ENCODE data around the gene GHR. TPM values are rescaled to one million over a fixed set of nuclear protein-coding genes. Genes with fewer than 3 reads are reported as not detected.

Gene GHR
- total and polyA plus RNA-seq, 2 of the 8 experiments (the other 6 are each of a cell fraction or from before 2014, with no cell fraction given), result 0.15 to 0.19 TPM

- Histone ChIP-seq H3K23me2 (ENCODE audit: low read depth, low read length) (peaks cover 2% of the 10 kb centered on the region; the same call in 1 of the 2 replicates), H3K4me2 (ENCODE audit: insufficient read depth in 1 of 2, low read depth in 2 of 2, low read length in 2 of 2) (no peak overlapping the region), H3K4me1 (replicated peaks in 1 of 4; ENCODE audit: control insufficient read depth in 3 of 4, insufficient read depth in 4 of 4, low read length in 3 of 4) (peaks cover 0 to 1% (median 0%) of the 10 kb centered on the region in 4 experiments; a peak in 1 of 7 replicates), H3K18ac (ENCODE audit: extremely low read depth, low read length) (no peak overlapping the region), H4K20me1 (replicated peaks in 1 of 2; ENCODE audit: control insufficient read depth in 1 of 2, insufficient read depth in 2 of 2, low read length in 2 of 2) (no peaks in the 10 kb centered on the region), H3K4me3 (ENCODE audit: extremely low read depth in 1 of 4, insufficient read depth in 2 of 4, low read depth in 3 of 4, low read length in 4 of 4) (no peak overlapping the region), H3K27ac (ENCODE audit: low read depth, low read length) (no peak overlapping the region), H2BK12ac (ENCODE audit: low read depth, low read length) (no peak overlapping the region), H3K79me1 (ENCODE audit: low read depth, low read length) (no peaks in the 10 kb centered on the region), H3K9ac (replicated peaks in 1 of 4; ENCODE audit: extremely low read depth in 1 of 4, low read depth in 3 of 4, low read length in 3 of 4) (no peak overlapping the region), H3K36me3 (ENCODE audit: control insufficient read depth in 2 of 4, insufficient read depth in 4 of 4, low read length in 3 of 4) (no peaks in the 10 kb centered on the region), H2BK15ac (ENCODE audit: low read length) (no peak overlapping the region), H4K91ac (replicated peaks; ENCODE audit: insufficient read length, low read length) (no peak overlapping the region), H4K5ac (ENCODE audit: insufficient read length, low read depth, low read length) (no peak overlapping the region), H3K4ac (replicated peaks; ENCODE audit: insufficient read length, low read depth, low read length) (no peak overlapping the region), H2AK5ac (ENCODE audit: low read depth, low read length) (no peak overlapping the region), H4K8ac (ENCODE audit: extremely low read depth, insufficient read depth, low read length) (no peak overlapping the region), H3K23ac (ENCODE audit: insufficient read length) (no peak overlapping the region), H3K79me2 (ENCODE audit: control insufficient read depth in 1 of 2, insufficient read depth in 2 of 2, low read length in 2 of 2) (no peaks in the 10 kb centered on the region), H2AFZ (ENCODE audit: low read length) (no peak overlapping the region), H3K14ac (ENCODE audit: insufficient read length) (no peak overlapping the region), H2BK5ac (ENCODE audit: low read depth, low read length) (no peak overlapping the region), H2BK20ac (ENCODE audit: low read length) (no peak overlapping the region), H3K56ac (replicated peaks; ENCODE audit: insufficient read length, low read depth, low read length) (no peak overlapping the region), H2BK120ac (replicated peaks; ENCODE audit: low read depth, low read length) (no peak overlapping the region), H3K27me3 (replicated peaks in 1 of 4; ENCODE audit: control insufficient read depth in 3 of 4, extremely low read depth in 1 of 4, insufficient read depth in 3 of 4, low read length in 3 of 4) (peaks cover 0 to 9% (median 7%) of the 10 kb centered on the region in 4 experiments; a peak in 6 of 7 replicates), H3K9me3 (ENCODE audit: insufficient read depth in 2 of 2, low read depth in 1 of 2, low read length in 1 of 2) (no peaks in the 10 kb centered on the region)
- FAIRE-seq (no peak), DNase-seq (ENCODE audit: low read depth in 1 of 2, low spot score in 2 of 2) (no peak)
- ChIA-PET POLR2A (ENCODE audit: partially characterized antibody) (no interaction called here), CTCF (ENCODE audit: partially characterized antibody) (interaction anchor here (0.6 kb wide), 1 partner anchor 86 kb away, joined by 3 read pairs; no protein-coding TSS in a partner anchor)
- WGBS, 2 experiments (ENCODE audit: extremely low coverage in 1 of 2, insufficient coverage in 1 of 2, insufficient read length in 1 of 2, insufficient replicate concordance in 2 of 2, low coverage in 1 of 2, low lambda C conversion rate in 2 of 2, missing lambda C conversion rate in 1 of 2), result 94% methylated on average over 1 of the region's 1 CpG; no CpG with 5 or more reads in 1 of the 2 experiments
- no peak for TF ChIP-seq MAFK (IDR thresholded peaks at IDR 0.05; ENCODE audit: low read depth, low read length)
- no peak for TF ChIP-seq ATF3 (IDR thresholded peaks at IDR 0.05; ENCODE audit: insufficient read depth, low read depth, low read length)
- TF ChIP-seq BCL11A (IDR thresholded peaks at IDR 0.05; ENCODE audit: low read depth in 2 of 2, low read length in 2 of 2), result no peak
- TF ChIP-seq ASH2L (IDR thresholded peaks at IDR 0.05; ENCODE audit: low read length), result no peak
- TF ChIP-seq RFX5 (IDR thresholded peaks at IDR 0.05; ENCODE audit: borderline replicate concordance, low read depth, low read length), result no peak
- TF ChIP-seq FOSL1 (IDR thresholded peaks at IDR 0.05; ENCODE audit: insufficient read depth, low read depth, low read length), result no peak
- no peak for TF ChIP-seq NANOG (IDR thresholded peaks at IDR 0.05; ENCODE audit: insufficient read depth, low read depth, low read length, poor library complexity, severe bottlenecking)
- TF ChIP-seq, protein P1, sequence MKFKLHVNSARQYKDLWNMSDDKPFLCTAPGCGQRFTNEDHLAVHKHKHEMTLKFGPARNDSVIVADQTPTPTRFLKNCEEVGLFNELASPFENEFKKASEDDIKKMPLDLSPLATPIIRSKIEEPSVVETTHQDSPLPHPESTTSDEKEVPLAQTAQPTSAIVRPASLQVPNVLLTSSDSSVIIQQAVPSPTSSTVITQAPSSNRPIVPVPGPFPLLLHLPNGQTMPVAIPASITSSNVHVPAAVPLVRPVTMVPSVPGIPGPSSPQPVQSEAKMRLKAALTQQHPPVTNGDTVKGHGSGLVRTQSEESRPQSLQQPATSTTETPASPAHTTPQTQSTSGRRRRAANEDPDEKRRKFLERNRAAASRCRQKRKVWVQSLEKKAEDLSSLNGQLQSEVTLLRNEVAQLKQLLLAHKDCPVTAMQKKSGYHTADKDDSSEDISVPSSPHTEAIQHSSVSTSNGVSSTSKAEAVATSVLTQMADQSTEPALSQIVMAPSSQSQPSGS (IDR thresholded peaks at IDR 0.05; ENCODE audit: low read length), result no peak
Observed at GRCh38 chr5:42429694-42430093, 6.5 kb downstream of the GHR start.

All from H1 (cell line).